Fibroblast of the conjunctiva (primary cell): Measurements from ENCODE around the gene PCIF1.

Experiments
- DNase-seq: peaks from one replicate; pipeline ENCODE4 v3.0.0-alpha.2; 2010; ENCODE audit warnings: low read depth

The PCIF1 gene

DNA sequence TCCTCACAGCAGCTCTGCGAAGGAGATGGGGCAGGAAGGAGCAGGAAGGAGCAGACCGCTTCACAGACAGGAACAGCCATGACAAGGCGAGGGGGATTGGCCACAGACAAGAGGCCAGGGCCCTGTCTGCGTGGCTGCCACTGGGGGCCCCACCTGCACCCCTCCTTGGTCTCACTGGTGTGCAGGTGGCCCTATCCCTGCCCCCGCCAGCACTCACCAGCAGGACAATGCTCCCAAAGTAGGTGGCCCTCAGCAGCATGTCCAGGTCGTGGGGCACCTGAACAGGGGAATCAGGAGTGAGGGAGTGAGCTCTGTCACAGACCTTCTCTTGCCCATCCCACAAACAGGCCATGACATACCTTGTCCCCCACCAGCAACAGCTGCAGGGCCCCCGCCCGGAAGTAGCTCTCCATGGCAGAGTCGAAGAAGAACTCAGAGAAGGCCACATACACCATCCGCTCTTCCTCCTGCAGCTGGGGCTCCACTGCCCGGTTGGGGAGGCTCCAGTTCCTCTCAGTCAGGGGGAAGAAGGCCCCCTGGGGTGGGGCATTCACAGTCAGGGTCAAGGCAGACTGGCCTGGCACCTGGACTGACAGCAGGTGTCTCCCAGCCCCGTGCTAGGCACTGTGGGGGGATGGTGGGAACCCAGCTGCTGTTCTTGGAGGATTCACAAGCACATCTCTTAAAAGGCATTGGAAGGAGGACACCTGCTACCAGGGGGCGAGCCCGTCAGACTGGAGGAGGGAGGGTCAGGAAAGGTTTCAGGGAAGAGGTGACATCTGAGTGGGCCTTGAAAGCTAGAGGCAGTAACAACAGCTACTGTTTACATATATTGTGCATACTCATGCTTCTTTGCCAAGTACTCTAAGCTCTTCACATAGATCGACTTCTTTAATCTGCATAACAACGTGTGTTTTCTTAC is 29.6 kb upstream of the PCIF1 start:
- DNase-seq, result no peak

DNA sequence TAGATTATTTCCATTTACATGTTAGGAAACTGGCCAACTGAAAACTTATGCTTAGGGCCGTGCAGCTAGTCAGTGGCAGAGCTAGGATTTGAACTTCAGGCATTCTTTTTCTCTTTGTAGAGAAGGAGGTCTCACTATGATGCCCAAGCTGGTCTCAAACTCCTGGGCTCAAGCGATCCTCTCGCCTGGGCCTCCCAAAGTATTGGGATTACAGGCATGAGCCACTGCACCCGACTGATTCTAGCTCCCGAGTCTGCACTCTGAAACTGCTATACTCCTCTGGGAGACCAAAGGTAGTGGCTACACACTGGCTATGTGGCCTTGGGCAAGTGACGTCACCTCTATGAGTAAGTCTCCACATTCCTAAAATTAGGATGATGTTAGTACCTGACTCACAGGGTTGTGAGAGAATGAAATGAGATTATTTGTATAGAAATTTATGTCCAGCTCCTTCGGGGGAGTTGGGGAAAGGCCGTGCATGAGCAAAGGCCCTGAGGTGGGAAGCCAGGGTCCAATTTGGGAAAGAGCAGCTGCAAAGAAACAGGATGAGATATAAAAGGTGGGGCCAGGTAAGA is 28.9 kb upstream of the PCIF1 start:
- no peak for DNase-seq

DNA sequence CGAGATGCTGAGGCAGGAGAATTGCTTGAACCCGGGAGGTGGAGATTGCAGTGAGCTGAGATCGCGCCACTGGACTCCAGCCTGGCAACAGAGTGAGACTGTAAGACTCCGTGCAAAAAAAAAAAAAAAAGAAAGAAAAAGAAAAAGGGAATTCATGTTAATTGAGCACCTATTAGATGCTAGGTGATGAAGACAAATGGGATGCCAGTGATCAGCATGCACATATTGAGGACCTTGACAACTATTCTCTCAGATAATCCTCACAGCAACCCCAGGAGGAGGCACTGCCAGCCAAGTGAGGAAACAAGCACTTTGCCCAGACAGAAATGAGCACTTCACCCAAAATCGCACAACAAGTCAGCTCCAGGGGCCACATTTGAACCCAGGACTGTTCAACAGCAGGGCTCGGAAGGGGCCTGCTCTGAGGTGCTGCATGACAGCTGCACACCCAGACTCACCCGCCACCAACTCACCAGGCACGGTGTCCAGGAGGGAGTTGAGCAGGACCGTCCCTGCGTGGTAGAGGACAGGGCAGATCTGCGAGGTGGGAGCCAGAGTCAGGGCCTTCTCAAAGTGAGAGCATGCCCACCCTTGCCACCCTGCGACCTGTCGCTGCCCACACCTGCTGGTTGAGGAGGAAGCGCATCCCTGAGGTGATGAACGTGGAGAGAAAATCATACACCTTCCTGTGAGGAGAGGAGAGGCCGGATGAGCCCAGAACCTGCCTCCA is 27.1 kb upstream of the PCIF1 start:
- DNase-seq, result no peak

DNA sequence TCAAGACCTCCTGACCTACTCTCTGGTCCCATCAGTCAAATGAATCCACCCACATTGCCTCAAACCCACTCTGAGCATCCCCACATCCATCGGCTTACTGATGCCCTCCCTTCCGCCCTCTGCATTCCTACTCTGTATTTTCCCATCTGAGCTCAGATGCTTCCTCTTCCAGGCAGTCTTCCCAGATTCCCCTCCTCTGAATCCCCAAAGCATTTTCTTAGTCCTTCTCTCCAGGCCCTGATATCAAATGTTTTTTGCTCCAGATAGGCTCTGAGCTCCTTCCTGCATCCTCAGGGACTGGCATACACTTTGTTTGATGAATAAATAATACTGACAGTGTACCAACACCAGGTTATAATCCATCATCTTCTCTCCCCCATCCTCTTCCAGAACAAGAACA is 26.4 kb upstream of the PCIF1 start:
- DNase-seq, result no peak

DNA sequence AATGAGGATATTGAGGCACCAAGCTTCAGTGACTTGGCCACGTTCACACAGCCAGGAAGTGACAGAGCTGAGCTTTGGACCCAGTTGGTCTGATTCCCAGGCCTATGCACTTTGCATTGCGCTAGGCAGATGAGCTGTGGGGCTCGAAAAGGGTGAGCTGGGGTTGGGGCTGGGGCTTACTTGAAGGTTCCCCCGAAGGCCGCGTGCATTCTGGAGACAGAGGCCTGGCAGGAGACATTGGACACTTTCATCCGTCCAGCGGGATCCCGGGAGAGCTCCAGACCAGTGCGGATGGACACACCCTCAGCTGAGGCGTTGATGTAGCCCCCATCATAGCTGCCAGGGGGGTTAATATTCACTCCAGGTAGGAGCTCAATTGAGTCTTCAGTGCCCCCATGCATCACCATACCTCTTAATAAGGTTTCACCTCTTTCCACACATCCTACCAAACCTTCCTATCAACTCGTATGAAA is 25.1 kb upstream of the PCIF1 start:
- no peak for DNase-seq

DNA sequence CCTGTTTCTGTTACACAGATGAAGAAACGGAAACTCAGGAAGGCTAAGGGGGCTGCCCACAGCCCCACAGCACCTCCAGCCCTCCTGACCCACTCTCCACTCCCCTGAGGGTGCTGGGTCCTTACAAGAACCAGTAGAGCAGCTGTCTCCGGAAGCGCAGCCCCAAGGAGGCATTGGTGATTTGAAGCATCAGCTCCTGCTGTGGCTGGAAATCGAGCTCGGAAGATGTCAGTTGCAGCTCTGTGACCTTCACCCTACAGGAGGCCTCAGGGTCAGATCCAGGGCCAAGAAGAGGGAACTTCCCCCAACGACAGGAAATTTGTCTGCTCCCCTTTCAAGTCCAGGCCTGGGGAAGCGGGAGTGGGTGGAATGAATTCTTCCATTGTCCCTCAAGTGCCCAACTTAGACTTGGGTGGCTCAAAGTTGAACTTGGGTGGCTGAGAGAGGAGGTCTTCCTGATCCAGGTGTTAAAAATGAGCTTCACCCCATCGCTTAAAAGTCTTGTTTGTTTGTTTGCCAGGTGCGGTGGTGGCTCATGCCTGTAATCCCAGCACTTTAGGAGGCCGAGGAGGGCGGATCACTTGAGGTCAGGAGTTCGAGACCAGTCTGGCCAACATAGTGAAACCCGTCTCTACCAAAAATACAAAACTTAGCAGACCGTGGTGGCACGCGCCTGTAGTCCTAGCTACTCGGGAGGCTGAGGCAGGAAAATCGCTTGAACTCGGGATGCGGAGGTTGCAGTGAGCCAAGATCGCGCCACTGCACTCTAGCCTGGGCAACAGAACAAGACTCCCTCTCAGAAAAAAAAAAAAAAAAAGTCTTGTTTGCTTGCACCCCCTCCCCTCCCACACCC is 24.4 kb upstream of the PCIF1 start:
- DNase-seq, result no peak

DNA sequence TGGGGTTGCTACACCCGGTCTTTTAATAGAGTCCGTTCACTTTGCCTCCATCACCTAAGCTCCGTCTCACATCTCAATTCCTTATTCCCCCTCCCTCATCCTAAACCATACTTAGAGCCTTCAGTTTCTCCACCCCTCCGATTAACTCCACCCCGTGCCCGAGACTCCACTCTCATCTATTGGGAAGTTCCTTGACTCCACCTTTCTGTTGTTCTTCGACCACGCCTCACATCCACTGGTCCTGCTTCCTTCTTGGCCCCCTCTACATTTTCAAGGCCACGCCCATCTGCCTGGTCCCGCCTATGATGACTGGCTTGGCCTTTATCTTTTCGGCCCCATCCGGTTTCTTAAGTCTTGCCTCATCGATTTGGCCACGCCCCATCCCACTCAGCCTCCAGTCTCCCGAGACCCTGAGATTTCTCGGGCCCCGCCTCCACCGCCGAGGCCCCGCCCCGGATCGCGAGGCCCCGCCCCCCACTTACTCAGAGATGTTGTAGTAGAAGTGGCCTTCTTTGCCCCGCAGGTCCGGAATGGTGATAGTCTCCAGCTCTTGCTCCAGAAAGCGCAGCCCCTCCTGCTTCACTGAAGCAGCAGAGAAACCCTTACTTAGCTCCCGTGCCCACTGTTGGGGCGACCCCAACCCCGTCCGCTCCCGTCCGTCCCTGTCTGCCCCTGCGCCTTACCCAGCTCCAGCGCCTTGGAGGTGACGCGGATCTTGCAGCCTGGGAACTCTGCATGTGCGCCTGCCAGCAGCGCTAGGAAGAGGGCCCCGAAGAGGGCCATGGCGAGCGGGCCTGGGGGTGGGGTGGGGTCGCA is 23.6 kb upstream of the PCIF1 start:
- DNase-seq, result peak; percentile 100

DNA sequence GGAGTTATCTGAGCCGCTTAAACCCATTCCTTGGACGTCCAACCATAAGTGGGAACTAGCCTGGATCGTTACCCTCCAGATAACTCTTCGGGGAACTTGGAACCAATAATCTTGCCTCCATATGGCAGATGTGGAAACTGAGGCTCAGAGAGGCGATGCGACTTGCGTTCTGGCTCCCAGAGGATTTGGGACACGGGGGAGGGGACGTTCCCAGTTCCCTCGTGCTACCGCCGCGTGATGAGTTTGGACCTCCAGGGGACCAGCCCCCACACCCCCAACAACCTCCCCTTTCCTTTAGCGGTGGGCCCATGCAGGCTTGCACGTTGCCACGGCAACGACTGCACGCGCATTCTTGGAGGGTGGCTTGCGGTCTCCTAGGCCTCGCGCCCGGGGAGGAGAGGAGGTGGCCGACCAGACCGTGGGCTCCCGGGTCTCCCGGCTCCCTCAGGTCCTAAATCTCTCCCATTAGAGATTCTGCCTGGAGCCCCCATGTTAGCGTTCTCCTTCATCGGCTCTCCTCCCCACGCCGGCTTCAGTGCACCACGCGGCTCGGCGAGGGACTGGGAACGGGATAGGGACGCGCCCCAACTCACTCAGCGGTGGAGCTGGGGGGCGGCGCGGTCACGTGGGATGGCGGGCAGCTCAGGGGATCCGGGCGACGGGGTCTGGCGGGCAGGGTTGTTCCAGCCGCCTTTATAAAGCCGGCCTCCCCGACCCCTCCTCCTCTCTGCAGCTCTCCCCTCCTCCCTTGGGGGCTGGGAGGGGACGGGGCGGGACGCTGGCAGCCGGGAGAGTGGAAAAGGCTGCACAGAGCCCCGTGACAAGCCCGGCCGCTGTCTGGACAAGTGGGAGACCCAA is 22.8 kb upstream of the PCIF1 start, which contains the start of gene PLTP:
TSS of gene PLTP (minus strand) at position 670 of the 858 bp plus-strand sequence. CDS start 703 bp downstream, outside the sequence.
- DNase-seq, result no peak

DNA sequence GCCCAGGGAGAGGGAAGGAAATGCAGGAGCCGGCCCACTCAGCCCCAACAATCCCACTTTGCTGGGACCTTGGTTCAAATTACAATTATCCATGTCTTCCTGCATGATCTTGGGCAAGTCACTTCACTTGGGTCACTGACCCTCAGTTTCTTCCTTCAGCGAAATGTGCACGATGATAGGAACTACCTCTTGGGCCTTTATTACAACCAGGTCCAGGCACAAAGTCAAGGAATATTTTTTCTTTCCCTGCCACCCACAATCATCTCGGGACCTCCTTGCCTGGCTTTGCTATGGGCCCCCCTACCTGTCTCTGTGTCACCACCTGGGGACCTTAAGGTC is 22.2 kb upstream of the PCIF1 start:
- DNase-seq, result no peak

DNA sequence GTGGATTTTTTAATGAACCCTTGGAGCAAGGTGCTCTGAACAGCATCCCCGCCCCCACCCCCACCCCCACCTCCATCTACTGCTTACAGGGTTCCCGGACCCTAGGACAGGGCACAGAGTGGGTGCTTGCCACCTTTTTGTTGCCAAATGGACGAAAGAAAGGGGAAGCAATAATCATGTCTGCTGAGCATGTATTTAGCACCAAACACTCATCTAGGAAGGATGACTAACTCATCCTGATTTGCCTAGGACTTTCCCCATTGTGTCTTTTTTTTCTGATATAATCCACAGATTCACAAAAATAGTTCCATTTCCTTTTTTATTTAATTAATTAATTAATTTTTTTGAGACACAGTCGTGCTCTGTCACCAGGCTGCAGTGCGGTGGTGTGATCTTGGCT is 21.4 kb upstream of the PCIF1 start:
- no peak for DNase-seq

DNA sequence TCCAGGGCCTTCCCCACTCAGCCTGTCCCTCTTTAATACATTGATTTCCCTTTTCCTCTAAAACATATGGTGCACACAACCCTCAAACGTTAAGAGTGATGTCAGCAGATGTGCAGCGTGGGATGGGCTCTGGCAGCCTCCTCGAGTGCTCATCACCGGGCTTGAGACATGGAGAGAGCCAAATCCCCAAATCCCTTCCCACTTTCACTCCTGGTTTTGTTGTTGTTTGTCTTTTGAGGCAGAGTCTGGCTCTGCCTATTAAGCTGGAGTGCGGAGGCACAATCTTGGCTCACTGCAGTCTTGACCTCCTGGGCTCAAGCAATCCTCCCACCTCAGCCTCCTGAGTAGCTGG is 16.7 kb upstream of the PCIF1 start:
- DNase-seq, result no peak

DNA sequence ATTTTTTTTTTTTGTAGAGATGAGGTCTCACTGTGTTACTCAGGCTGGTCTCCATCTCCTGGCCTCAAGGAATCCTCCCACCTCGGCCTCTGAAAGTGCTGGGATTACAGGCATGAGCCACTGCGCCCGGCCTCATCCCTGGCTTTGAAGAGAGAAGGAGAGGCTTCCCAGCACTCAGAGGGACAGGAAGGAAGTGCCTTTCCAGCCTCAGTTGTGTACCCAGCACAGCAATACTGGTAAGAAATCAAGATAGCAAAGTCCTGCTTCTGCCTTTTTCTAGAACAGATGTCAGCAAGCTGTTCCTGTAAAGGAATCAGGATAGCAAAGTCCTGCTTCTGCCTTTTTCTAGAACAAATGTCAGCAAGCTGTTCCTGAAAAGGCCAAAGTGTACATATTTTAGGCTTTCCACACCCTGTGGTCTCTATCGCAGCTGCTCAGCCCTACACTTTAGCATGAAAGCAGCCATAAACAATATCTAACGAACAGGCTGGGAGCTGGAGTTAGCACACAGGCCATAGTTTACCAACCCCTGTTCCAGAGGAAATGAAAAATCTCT is 16.2 kb upstream of the PCIF1 start:
- DNase-seq, result no peak

DNA sequence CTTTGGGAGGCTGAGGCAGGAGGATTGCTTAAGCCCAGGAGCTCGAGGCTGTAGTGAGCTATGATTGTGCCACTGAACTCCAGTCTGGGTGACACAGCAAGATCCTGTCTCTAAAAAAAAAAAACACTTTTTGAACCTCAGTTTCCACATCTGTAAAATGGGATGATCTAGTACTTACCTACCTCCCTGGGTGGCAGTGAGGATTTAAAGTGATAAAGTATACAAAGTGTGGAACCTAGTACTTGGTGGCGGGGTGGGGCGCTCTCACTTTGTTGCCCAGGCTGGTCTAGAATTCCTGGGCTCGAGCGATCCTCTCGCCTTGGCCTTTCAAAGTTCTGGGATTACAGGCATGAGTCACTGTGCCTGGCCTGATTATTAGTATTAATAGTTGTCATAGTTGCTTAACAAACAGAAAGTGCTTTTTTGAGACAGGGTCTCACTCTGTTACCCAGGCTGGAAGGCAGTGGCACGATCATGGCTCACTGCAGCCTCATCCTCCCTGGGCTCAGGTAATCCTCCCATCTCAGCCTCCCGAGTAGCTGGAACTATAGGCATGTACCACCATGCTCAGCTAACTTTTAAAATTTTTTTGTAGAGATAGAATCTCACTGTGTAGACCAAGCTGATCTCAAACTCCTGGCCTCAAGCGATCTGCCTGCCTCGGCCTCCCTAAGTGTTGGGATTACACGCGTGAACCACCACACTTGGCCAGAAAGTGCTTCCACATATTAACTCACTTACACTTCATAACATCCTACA is 15.5 kb upstream of the PCIF1 start:
- no peak for DNase-seq

DNA sequence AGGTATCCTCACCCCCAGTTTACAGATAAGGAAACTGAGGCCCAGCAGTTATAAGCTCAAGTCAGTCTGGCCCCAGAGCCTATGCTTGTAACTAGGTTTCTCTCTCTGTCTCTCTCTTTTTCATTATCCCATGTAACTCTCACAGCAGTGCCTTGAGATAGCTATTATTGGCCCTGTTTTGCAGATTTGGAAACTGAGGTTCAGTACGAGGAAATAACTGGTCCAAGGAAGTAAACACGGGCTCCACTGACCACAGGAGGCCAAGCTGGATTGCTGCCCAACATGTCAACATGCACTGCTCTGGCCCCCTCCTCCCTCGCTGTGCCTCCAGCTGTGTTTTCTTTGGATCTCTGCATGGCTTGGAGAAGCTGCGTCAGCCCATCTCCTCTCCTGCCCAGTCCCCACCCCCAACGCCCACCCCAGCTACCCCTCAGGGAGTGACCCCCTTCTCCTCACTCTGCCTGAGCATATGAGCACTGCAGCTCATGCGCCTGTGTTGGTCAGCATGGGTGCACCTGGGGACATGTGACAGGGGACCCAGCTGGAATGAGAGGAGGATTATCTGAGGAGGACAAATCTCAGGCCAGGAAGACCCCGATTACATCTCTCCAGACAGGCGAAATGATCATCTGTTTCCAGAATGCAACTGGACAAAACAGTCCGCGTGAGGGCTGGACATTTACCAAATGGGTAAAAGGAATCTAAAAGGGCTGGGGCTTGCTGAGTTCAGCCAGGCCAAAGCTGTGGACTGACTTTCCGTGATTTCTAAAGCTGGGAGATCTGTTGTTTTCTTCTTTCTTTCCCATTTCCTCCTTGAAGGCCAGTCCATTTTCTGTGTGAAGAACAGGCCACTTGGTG is 14.7 kb upstream of the PCIF1 start:
- DNase-seq, result peak; percentile 90

DNA sequence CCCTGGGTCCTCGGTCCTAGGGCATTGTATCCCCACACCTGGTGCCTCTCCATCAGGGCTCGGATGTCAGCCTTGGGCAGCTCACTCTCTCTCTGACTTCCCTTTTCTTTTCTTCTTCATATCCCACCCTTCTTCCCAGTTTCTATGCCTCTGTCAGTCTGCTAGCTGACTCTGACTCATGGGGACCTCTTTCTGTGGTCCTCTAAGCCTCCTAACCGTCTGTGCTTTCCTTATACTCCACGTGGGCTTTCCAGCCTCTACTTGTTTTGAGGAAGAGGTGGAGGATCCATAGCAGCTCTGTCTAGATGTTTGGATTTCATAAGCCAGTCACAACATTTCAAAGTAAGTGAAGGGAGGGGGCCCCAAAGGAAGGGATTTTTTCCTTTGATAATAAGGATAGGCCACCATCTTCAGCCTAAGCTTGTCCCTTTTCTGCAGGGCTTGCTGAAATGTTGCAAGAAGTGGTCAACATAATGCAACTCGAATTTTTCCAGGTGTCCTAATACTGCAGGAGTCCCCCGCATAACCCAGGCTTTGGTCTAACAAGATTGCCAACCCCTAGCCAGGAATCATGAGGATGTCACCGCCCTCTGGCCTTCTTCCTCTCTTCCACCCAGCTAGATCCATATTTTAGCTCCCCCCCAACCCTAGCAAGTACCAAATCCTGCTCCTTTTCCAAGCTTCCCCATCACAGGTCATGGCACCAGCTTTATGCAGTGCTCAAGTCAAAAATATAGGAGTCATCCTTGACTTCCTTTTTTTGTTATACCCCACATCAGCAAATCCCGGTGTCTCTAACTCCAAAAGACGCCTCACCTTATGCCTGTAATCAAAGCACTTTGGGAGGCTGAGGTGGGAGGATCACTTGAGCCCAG is 13.8 kb upstream of the PCIF1 start:
- DNase-seq, result no peak

DNA sequence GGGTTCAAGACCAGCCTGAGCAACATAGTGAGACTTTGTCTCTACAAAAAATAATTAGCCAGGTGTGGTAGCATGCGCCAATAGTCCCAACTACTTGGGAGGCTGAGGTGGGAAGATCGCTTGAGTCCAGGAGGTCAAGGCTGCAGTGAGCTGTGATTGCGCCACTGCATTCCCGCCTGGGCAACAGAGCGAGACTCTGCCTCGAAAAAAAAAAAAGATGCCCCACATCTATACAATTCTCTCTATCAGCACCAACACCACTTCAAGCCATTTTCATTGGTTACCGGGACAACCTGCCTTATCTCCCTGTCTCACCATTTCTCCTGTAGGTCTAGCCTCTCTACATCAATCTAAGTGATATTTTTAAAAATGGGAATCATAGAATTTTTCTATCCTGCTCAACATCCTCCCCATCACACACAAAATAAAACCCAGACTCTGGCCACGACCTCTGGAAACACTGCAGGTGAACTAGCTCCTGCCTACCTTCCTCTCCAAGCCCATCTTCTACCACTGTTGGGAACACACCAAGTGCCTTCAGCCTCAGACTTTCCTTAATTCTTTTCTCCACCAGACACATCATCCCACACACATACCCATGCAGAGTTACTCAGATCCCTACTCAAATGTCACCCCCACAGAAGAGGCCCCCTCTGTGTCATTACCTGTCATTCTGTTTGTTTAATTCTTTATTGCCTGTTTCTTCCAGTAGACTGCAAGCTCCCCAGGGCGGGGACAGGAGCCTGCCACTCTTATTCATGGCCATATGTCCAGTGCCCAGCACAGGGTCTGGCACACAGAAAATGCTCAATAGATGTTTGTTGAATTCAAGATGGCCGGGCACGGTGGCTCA is 12.9 kb upstream of the PCIF1 start:
- no peak for DNase-seq
